Endothelial cell of umbilical vein (primary cell): ENCODE data around the gene ARL3. TPM values are rescaled to one million over a fixed set of nuclear protein-coding genes. Genes with fewer than 3 reads are reported as not detected.

Source experiments
- BruUV-seq: library from RNA; stranded (reverse); fragments of 400-500 nt; replicated peaks from 2 replicates; lab custom pipeline; 2021; lab: Mats Ljungman, UMichigan
- CTCF ChIA-PET: fragments of 300-600, 350-600 bp; sonication (Branson Sonifier 250); formaldehyde crosslinking; loops from one replicate; lab custom pipeline; 2021; ENCODE audit warnings: antibody characterized with exemption, inconsistent platforms; lab: Charles Lee
- POLR2A ChIA-PET: fragments of 300-600, 350-600 bp; sonication (Branson Sonifier 250); formaldehyde crosslinking; loops from one replicate; lab custom pipeline; 2021; ENCODE audit warnings: antibody characterized with exemption, inconsistent platforms; lab: Charles Lee
- DNase-seq: peaks from one replicate; pipeline ENCODE4 v3.0.0-alpha.2; 2011; ENCODE audit warnings: low read depth, low spot score
- FAIRE-seq: peaks from 2 replicates; lab custom pipeline; 2011; peaks lifted over from hg19 to GRCh38; lab: Jason Lieb, UNC
- H2AFZ ChIP-seq: 2 replicates; pipeline ENCODE4 v1.6.0; 2012; ENCODE audit warnings: low read depth, low read length, control low read depth, inconsistent platforms
- H3K27ac ChIP-seq: 2 replicates; pipeline ENCODE4 v1.5.1; 2011; ENCODE audit warnings: low read depth, mild to moderate bottlenecking, control low read depth, low read length, moderate library complexity; ENCODE audit not compliant: insufficient read depth
- H3K27me3 ChIP-seq, 2 experiments: 2 replicates each; pipeline versions ENCODE4 v1.6.0 to v1.6.1; 2011; ENCODE audit warnings: low read length in 2 of 2, mixed read lengths in 1 of 2; ENCODE audit not compliant: control insufficient read depth in 2 of 2, insufficient read depth in 2 of 2
- H3K36me3 ChIP-seq, 2 experiments: 2 replicates in 1 of 2; 3 replicates in 1 of 2; pipeline ENCODE4 v1.5.1; 2011; ENCODE audit warnings: low read length in 2 of 2, mild to moderate bottlenecking in 1 of 2, moderate library complexity in 1 of 2; ENCODE audit not compliant: control insufficient read depth in 2 of 2, insufficient read depth in 2 of 2; ENCODE audit errors: extremely low read depth in 1 of 2
- H3K4me1 ChIP-seq: 3 replicates; pipeline ENCODE4 v1.5.1; 2011; ENCODE audit warnings: mild to moderate bottlenecking, low read length; ENCODE audit not compliant: control insufficient read depth, insufficient read depth; ENCODE audit errors: extremely low read depth
- H3K4me2 ChIP-seq: 2 replicates; pipeline ENCODE4 v1.6.1; 2011; ENCODE audit warnings: low read length, control low read depth, mixed read lengths; ENCODE audit not compliant: insufficient read depth
- H3K4me3 ChIP-seq, 3 experiments: fragments of 200-600 bp in 1 of 3; sonication (generic), shearing (Covaris generic) in 1 of 3; replicated peaks in 1 of 3; 2 replicates each; pipeline ENCODE4 v1.5.1; 2011 to 2016; ENCODE audit warnings: control low read depth in 3 of 3, low read length in 3 of 3, mild to moderate bottlenecking in 2 of 3, inconsistent platforms in 1 of 3, low read depth in 1 of 3, moderate library complexity in 1 of 3; ENCODE audit not compliant: insufficient read depth in 1 of 3
- H3K79me2 ChIP-seq: 2 replicates; pipeline ENCODE4 v1.6.0; 2012; ENCODE audit warnings: low read length, inconsistent platforms; ENCODE audit not compliant: control insufficient read depth, insufficient read depth
- H3K9ac ChIP-seq: replicated peaks from 2 replicates; pipeline ENCODE3; 2011; ENCODE audit warnings: low read length, control low read depth; ENCODE audit not compliant: insufficient read depth; ENCODE audit errors: extremely low read depth
- H3K9me1 ChIP-seq: replicated peaks from 3 replicates; pipeline ENCODE4 v1.6.0; 2011; ENCODE audit warnings: mild to moderate bottlenecking, low read length; ENCODE audit not compliant: control insufficient read depth, insufficient read depth; ENCODE audit errors: extremely low read depth
- H3K9me3 ChIP-seq: replicated peaks from 2 replicates; pipeline ENCODE4 v1.5.1; 2012; ENCODE audit warnings: low read length, inconsistent platforms; ENCODE audit not compliant: control insufficient read depth, insufficient read depth
- H4K20me1 ChIP-seq: replicated peaks from 2 replicates; pipeline ENCODE3; 2011; ENCODE audit warnings: mild to moderate bottlenecking, low read length; ENCODE audit not compliant: control insufficient read depth, insufficient read depth; ENCODE audit errors: extremely low read depth
- EZH2 ChIP-seq: IDR thresholded peaks from 2 replicates; pipeline ENCODE4 v1.6.1; 2012; ENCODE audit warnings: borderline replicate concordance, low read depth, mild to moderate bottlenecking, moderate library complexity, low read length, inconsistent platforms; ENCODE audit not compliant: severe bottlenecking
- FOS ChIP-seq: IDR thresholded peaks from 2 replicates; pipeline ENCODE4 v1.6.1; 2011; ENCODE audit warnings: mild to moderate bottlenecking, low read length, moderate library complexity, borderline replicate concordance; ENCODE audit not compliant: insufficient read depth
- GATA2 ChIP-seq: IDR thresholded peaks from 2 replicates; pipeline ENCODE4 v1.7.0; 2011; ENCODE audit warnings: low read depth, mild to moderate bottlenecking, moderate library complexity, mixed read lengths, low read length; ENCODE audit not compliant: insufficient read length, insufficient read depth
- JUN ChIP-seq: IDR thresholded peaks from 2 replicates; pipeline ENCODE4 v1.6.1; 2011; ENCODE audit warnings: borderline replicate concordance, low read depth; ENCODE audit not compliant: insufficient read length, insufficient read depth
- MYC ChIP-seq: IDR thresholded peaks from one replicate; pipeline ENCODE4 v1.6.1; 2011; ENCODE audit warnings: mild to moderate bottlenecking, low read depth, low read length
- POLR2A ChIP-seq: IDR thresholded peaks from 2 replicates; pipeline ENCODE4 v1.6.1; 2012; ENCODE audit warnings: low read depth, mild to moderate bottlenecking, control low read depth, low read length
- POLR2AphosphoS5 ChIP-seq: IDR thresholded peaks from 2 replicates; pipeline ENCODE4 v1.6.1; 2012; ENCODE audit warnings: low read depth, mild to moderate bottlenecking, control low read depth, low read length, moderate library complexity; ENCODE audit not compliant: insufficient read depth
- dilution Hi-C: fragments of 300-500 bp; cut with MboI; formaldehyde crosslinking; loops from one replicate; pipeline ENCODE4 v1.15.0; 2019; ENCODE audit warnings: low sequenced_read_pairs; ENCODE audit not compliant: extremely low pct_ligation_motif_present
- intact Hi-C: fragments of 100-400 bp; cut with micrococcal nuclease; formaldehyde crosslinking; loops from one replicate; pipeline ENCODE4 v1.10.0; 2022
- polyA plus RNA-seq, 4 experiments: library from polyadenylated mRNA; depleted of rRNA in 3 of 4; stranded (reverse) in 3 of 4; unstranded in 1 of 4; fragments of >200 nt; gene quantifications; 2 replicates each; pipeline versions ENCODE4 v1.2.1 to v1.2.3, GENCODE V29; 2011 to 2012; ENCODE audit warnings: missing spikeins in 1 of 4
- total RNA-seq: library from RNA; stranded (reverse); gene quantifications from 2 replicates; pipeline ENCODE4 v1.2.3, GENCODE V29; 2021
- TF ChIP-seq, protein P1 (sequence below): IDR thresholded peaks from 2 replicates; pipeline ENCODE4 v1.6.1; 2011; ENCODE audit not compliant: insufficient read depth, insufficient read length
- TF ChIP-seq, protein P2 (sequence below), 2 donors: IDR thresholded peaks; 1 replicate in 1 of 2; 2 replicates in 1 of 2; pipeline ENCODE4 v1.5.1; 2011; ENCODE audit warnings: low read length in 2 of 2, mild to moderate bottlenecking in 2 of 2, moderate library complexity in 2 of 2, control low read depth in 1 of 2, inconsistent platforms in 1 of 2, low read depth in 1 of 2; ENCODE audit not compliant: insufficient read depth in 1 of 2; ENCODE audit errors: extremely low read depth in 1 of 2

Gene ARL3
- total and polyA plus RNA-seq, 2 donors (not counting 3 experiments of a cell fraction or from before 2014, with no cell fraction given): 6.6 to 11.0 TPM

DNA sequence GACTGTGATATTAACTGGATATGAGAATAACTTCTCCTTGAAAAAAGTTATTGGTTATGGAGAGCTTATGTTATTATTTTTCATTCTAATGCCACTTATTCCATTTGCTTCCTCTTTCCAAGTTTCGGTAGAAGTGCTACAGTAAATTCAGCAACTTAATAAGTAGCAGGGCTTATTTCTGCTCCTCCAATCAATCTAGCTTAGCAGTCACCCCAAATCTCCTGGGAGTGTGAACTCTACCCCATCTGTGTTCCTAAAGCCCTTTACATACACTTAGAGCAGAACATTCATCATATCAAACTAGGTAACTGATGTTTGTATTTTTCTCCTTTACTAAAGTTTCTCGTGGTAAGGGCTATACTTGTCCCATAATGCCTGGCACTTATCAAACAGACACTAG is 8.7 kb downstream of the ARL3 start:
- Histone ChIP-seq H4K20me1 (no peaks in the 10 kb centered on the region), H3K4me1 (peaks cover 3% of the 10 kb centered on the region), H3K9me3 (no peaks in the 10 kb centered on the region), H3K36me3 (no peaks in the 10 kb centered on the region), H3K79me2 (no peaks in the 10 kb centered on the region), H3K4me3 (no peak overlapping the region), H3K27ac (no peak overlapping the region), H3K27me3 (no peaks in the 10 kb centered on the region), H3K9me1 (no peaks in the 10 kb centered on the region), H3K9ac (no peak overlapping the region), H2AFZ (no peak overlapping the region), H3K4me2 (no peak overlapping the region)
- POLR2A ChIA-PET: no interaction called here
- dilution Hi-C loops: no loop called here
- FAIRE-seq (no peak), DNase-seq (no peak)
- intact Hi-C loops: no loop called here
- BruUV-seq: no TSS peak
- CTCF ChIA-PET: no interaction called here
- TF ChIP-seq, protein P1, sequence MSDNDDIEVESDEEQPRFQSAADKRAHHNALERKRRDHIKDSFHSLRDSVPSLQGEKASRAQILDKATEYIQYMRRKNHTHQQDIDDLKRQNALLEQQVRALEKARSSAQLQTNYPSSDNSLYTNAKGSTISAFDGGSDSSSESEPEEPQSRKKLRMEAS: no peak

GRCh38 chr10:102704915-102705314 is 9.3 kb downstream of the ARL3 start:
- no peaks in the 10 kb centered on the region for H3K79me2 ChIP-seq
- no peak for DNase-seq
- CTCF ChIA-PET: no interaction called here

More at GRCh38 chr10:102704915-102705314, 9.3 kb downstream of the ARL3 start:
- POLR2A ChIA-PET: no interaction called here
- Histone ChIP-seq H3K27me3 (no peaks in the 10 kb centered on the region), H3K9me1 (no peaks in the 10 kb centered on the region), H3K27ac (no peak overlapping the region), H3K4me3 (no peak overlapping the region), H3K4me2 (no peak overlapping the region), H4K20me1 (no peaks in the 10 kb centered on the region), H3K9me3 (no peaks in the 10 kb centered on the region), H3K4me1 (no peaks in the 10 kb centered on the region), H3K9ac (no peak overlapping the region), H2AFZ (no peak overlapping the region), H3K36me3 (no peaks in the 10 kb centered on the region)
- intact Hi-C loops (no loop called here), dilution Hi-C loops (no loop called here)
- no TSS peak for BruUV-seq
- no peak for FAIRE-seq
- TF ChIP-seq JUN (no peak), MYC (no peak), POLR2A (no peak), GATA2 (no peak), POLR2AphosphoS5 (no peak), FOS (no peak), EZH2 (no peak)
- TF ChIP-seq, protein P2, sequence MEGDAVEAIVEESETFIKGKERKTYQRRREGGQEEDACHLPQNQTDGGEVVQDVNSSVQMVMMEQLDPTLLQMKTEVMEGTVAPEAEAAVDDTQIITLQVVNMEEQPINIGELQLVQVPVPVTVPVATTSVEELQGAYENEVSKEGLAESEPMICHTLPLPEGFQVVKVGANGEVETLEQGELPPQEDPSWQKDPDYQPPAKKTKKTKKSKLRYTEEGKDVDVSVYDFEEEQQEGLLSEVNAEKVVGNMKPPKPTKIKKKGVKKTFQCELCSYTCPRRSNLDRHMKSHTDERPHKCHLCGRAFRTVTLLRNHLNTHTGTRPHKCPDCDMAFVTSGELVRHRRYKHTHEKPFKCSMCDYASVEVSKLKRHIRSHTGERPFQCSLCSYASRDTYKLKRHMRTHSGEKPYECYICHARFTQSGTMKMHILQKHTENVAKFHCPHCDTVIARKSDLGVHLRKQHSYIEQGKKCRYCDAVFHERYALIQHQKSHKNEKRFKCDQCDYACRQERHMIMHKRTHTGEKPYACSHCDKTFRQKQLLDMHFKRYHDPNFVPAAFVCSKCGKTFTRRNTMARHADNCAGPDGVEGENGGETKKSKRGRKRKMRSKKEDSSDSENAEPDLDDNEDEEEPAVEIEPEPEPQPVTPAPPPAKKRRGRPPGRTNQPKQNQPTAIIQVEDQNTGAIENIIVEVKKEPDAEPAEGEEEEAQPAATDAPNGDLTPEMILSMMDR (IDR thresholded peaks at IDR 0.05; ENCODE audit: extremely low read depth in 1 of 2, insufficient read depth in 1 of 2, low read depth in 1 of 2, low read length in 2 of 2): no peak
- TF ChIP-seq, protein P1: no peak
